NK-92 (cell line): ENCODE results near the gene KLHDC8A.
A peak's percentile ranks its signal among the peaks of the same experiment; 100 is the strongest.
"Not testable (repeated sequence)": the region's sequence is repeated elsewhere in the genome, so short reads cannot be mapped to it uniquely, and the experiment has no call there.

Experiments used
- DNase-seq: peaks from one replicate; lab custom pipeline; 2025; ENCODE audit not compliant: unreplicated experiment; lab: John Stamatoyannopoulos, UW

Gene KLHDC8A

DNA sequence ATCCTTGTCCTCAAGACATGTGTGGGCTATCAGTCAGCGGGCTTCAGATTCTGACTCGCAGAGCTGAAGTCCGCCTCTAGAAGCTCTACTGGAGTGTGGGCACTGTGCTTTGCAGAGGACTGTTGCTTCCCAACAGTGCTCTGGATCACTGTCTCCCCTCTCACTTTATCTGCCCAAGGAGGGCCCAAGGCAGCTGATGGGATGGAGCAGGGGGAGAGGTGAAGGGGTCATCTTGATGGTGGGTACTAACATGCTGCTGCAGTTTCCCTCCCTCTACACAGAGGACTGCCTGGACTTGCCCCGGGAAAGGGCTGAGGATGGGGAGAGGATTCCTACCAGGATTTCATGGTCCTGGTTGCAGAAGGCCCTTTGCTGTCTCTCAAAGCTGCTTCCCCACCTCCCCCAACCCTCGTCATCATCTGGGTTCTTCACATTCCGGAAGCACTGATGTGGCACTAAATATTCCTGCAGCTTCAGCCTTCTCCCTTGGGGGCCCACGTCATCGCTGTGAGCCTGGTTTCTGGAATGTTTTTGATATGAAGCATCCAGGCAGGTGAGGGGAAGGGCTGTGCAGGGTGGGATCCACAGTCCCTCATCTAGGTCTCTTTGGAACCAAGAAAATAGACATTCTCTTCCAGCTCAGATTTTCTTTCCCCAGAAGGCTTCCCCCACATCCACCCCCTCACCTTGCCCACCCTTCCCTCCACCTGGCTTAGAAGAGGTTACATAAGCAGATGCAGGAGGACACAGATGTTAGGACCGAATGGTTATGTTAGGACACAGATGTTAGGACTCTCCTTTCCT is 58.3 kb downstream of the KLHDC8A start:
- DNase-seq: no peak

DNA sequence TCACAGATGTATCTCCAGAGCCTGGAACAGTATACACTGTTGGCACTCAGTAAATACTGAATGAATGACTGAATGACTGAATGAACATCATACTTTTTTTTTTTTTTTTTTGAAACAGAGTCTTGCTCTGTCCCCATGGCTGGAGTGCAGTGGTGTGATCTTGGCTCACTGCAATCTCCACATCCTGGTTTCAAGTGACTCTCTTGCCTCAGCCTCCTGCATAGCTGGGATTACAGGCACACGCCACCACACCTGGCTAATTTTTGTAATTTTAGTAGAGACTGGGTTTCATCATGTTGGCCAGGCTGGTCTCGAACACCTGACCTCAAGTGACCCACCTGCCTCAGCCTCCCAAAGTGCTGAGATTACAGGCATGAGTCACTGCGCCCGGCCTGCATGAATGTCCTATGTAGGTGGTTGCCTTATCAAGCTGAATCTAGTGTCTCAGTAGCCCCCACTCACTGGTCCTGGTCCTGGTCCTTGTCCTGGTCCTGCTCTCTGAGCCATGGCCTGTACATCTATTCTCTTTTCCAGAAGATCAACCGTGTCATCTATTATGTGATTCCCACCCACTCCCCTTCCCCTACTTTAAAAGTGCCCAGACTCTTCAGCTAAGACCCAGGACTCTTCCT is 59.1 kb downstream of the KLHDC8A start:
- not testable (repeated sequence) for DNase-seq

DNA sequence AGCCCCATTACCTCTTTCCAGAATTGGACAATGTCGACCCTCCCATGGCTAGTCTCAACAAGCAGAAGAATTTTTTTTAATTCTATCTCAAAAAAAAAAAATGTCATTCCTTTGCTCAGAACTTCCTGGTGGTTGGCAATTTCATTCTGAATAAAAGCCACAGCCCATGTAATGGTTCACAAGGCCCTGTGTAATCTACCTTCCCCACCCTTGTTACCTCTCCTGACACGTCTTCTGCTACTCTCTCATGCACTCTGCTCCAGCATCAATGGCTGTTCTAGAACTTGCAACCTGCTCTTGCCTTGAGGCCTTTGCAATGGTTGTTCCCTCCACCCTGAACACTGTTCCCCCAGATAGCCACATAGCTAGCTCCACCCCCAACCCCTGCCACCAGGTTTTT is 60.6 kb downstream of the KLHDC8A start:
- no peak for DNase-seq

DNA sequence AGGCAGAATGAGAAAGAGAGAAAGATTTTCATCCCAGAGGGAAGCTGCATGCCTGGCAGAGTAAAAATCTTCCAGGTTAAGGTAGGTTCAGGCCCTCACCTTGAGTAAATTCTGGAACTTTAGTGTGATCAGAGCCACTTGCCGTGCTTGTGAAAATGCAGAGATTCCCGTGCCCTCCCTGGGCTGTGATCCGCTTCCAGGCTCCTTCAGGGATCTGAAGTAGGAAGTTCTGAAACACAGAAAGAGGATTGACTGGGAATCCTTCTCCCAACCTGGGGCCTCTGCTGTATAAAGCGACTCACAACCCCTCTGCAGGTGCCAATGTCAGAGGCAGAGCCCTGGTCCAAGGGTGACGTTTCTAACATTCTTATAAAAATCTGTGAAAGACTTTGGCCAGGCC is 61.8 kb downstream of the KLHDC8A start:
- DNase-seq: no peak

DNA sequence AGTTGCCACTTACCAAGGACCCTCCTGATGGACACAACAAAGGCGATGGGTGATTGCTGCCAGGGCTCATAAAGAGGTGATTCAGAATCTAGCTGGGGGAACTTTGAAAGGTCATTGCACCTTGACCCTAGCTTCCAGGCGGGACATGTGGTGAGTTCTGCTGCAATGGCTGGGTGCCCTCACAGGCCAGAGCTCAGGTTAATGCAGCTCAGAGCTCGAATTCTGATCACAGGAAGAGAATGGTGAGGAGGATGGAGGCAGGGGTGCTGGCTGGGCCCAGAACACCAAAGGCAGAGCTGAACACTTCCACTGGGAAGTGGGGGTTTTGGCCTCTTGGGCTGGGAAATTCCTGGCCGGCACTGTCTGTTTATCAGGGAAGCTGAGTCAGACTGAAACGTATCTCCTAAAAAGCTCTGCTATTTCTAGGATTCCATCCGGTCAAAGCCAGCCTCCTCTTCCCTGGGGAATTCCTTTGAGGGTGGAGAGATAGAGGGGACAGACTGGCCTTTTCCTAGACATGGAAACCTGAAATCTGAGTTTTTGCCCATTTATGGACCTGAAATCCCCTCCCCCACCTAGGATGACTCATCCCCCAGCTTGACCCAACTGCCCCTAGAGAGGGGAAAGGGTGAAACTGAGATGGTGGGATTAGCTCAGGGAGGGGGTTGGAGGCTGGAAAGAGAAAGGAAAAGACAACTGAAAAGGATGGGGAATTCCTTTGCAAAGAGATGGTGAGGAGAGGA is 62.4 kb downstream of the KLHDC8A start:
- DNase-seq: no peak

DNA sequence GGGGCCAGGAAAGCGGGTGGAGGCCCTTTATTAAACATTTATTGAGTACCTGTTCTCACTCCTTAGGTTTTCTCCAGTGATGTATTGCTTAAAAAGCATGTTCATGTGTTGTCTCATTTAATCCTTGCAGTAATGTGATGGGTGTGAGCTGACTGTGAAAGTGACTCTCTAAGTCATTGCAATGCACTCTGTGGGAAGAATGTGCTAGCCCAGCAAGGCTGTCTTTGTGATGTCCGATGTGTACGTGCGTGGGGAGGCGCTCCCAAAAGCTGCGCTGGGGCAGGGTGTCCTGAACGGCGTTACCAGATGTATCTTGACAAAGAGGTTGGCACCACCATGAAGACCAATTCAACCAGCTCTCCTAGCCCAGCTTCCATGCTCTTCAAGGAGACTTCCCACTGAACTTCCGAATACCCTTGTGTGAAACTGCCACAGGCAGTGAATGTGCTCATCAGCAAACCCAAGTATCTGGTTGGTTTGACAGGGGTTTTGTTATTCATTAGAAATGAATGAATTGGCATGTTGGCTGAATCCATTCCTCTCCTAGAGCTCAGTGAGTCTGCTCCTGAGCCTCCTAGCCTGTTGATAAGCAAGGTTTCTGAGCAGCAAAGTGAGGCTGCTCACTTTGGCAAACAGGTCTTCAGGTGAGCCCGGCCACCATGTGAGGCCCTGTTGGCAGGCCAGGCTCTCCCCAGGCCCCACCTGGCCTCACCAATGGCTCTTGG is 63.2 kb downstream of the KLHDC8A start:
- DNase-seq: no peak

DNA sequence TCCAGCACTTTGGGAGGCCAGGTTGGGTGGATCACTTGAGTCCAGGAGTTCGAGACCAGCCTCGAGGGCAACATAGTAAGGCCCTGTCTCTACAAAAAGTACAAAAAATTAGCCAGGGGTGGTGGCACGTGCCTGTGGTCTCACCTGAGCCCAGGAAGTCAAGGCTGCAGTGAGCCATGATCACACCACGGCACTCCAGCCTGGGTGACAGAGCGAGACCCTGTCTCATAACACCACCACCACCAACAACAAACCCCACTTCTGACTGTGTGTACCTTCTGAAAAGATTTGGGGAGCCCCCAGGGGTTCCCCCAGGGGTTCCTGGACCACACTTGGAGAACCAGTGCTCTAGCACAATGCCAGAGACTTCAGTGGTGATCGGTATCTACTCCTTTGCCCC is 65.1 kb downstream of the KLHDC8A start:
- no peak for DNase-seq

DNA sequence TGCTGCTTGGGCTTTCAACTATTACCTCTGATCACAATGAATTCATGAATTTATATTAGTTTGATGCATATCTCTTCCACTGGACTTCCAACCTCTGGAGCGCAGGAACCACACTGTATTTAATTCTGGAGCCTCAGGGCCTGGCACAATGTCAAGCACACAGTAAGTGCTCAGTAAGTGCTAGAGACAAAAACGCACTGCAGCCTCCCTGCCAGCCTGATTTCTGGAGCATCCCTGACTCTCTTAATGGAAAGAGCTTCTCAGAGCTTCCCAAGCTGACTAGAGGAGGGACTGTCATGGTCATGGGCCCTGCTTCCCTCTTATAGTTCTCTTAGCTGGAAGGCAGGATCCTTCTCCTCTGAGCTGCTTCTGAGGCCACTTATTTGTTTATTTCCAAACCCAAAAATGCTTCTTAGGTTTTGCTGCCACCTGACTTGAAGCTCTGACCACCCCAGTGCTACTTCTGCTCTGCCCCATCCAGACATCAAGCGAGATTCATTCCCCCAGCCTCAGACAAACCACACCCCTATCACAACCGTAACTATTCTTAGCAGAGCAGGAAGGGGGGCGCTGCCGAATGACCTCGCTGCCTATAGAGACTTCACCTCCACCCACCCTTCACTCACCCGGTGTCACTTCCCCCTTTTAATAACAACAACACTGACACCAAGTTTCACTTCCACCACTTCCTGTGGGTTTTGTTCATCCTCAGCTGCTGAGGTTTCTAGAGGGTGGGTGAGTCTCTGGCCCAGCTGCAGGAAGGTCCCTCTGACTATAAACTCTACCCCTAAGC is 68.8 kb downstream of the KLHDC8A start:
- peak; percentile 25 for DNase-seq

DNA sequence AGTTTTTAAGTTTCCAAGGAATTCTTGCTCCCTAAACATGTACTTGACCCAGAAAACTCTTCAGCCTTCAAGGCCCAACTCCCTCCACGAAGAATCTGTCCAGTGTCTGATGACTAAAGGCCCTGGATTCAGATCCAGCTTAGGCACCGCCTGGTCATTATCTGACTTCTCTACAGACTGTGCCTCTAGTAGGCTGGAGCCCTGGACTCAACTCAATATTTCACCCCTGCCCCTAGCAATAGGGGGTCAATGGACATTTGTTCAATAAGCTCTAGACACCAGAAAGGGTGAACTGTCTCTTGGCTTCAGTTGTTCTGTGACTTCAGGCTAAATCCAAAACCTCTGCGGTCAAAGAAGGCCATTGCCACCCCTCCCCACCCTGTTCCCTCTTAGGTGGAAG is 69.6 kb downstream of the KLHDC8A start:
- DNase-seq: no peak

DNA sequence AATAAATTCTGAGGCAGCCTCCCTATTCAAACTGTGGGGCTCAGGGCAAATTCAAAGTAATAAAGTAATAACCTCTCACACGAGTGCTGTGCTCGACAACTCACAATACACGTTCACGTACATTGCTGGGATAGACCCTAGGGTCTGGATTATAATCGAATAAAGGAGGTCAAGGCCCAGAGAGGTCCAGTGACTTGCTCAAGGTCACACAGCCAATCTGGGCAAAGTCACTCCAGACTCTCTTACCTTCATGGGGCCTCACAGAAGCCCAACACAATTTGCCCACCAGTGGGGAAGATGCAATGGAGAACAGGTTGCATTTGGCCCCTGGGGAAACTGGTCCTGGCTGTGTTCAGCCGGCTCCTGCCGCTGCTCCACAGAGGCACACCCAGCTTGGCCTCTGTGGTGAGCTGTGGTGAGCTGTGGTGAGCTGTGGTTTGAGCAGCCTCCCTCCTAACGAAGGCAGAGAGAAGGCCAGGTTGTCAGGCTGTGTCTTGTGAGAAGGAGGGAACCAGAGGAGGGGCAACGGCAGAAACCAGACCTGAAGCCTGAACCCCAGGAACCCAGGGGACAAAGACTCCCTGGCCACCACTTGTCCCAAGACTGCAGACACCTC is 70.3 kb downstream of the KLHDC8A start:
- DNase-seq: no peak
